ENCODE results near the gene AASDH.

- TF ChIP-seq CTCF (IDR thresholded peaks at IDR 0.05; ENCODE audit: insufficient read depth, low read depth, low read length) (no peak), EZH2 (IDR thresholded peaks at IDR 0.05; ENCODE audit: insufficient read depth, low read length) (no peak)
Observed at GRCh38 chr4:56426273-56426672, 39.0 kb upstream of the AASDH start.
